Adrenal gland (tissue), 5 donors: ENCODE data around the gene EYA4.

ENCODE experiments used
- POLR2A ChIP-seq, 2 donors: fragments of 450-650 bp; IDR thresholded peaks; one replicate each; pipeline ENCODE4 v1.6.1; 2017; ENCODE audit warnings: antibody characterized with exemption in 2 of 2, mild to moderate bottlenecking in 2 of 2, moderate library complexity in 1 of 2
- TF ChIP-seq, protein P1 (sequence below), 6 experiments: fragments of 450-650 bp in 4 of 6; fragments of 200-600 bp in 2 of 6; sonication (generic) in 1 of 6; IDR thresholded peaks; 1 replicate in 5 of 6; 2 replicates in 1 of 6; pipeline versions ENCODE4 v1.5.1 to v1.8.0; 2016 to 2021; ENCODE audit warnings: antibody characterized with exemption in 6 of 6, mild to moderate bottlenecking in 2 of 6, moderate library complexity in 1 of 6
- donor health status: DM: no; HTN: no; CAD: no.

DNA sequence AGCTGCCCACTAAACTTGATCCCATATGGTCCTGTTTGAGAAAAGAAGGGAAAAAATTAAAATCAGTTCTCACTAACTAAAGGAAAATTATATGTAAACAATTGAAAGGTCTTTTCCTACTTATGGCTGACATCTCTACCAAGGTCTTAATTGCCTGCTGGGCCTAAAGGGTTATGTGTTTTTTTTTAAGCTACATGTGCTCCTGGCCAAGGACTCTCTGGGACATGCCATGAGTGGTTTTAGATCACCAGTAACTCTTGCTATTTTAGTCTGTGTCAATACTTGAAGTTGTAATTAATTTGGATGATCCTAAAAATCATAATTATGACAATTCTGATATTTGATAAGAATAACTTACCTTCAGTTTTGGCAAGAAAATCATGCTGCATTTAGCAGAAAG, 35.9 kb upstream of the EYA4 start:
- TF ChIP-seq POLR2A (IDR thresholded peaks at IDR 0.05) = no peak
- TF ChIP-seq, protein P1, sequence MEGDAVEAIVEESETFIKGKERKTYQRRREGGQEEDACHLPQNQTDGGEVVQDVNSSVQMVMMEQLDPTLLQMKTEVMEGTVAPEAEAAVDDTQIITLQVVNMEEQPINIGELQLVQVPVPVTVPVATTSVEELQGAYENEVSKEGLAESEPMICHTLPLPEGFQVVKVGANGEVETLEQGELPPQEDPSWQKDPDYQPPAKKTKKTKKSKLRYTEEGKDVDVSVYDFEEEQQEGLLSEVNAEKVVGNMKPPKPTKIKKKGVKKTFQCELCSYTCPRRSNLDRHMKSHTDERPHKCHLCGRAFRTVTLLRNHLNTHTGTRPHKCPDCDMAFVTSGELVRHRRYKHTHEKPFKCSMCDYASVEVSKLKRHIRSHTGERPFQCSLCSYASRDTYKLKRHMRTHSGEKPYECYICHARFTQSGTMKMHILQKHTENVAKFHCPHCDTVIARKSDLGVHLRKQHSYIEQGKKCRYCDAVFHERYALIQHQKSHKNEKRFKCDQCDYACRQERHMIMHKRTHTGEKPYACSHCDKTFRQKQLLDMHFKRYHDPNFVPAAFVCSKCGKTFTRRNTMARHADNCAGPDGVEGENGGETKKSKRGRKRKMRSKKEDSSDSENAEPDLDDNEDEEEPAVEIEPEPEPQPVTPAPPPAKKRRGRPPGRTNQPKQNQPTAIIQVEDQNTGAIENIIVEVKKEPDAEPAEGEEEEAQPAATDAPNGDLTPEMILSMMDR (IDR thresholded peaks at IDR 0.05) = no peak
